SK-N-SH (cell line): ENCODE measurements around the gene C12orf75.

Source experiments
- CHD2 ChIP-seq: fragments of 150-350 bp; IDR thresholded peaks from 2 replicates; pipeline ENCODE4 v1.6.1; 2018; ENCODE audit warnings: low read length; ENCODE audit not compliant: partially characterized antibody
- CTCF ChIP-seq: fragments of 200-600 bp; sonication (generic); IDR thresholded peaks from 2 replicates; pipeline ENCODE4 v1.6.1; 2017; ENCODE audit warnings: antibody characterized with exemption, mild to moderate bottlenecking, moderate library complexity
- EP300 ChIP-seq, 2 experiments: IDR thresholded peaks; 2 replicates each; pipeline versions ENCODE4 v1.4.0 to v1.6.1; 2012; ENCODE audit warnings: borderline replicate concordance in 1 of 2, low read depth in 1 of 2, low read length in 1 of 2
- GATA2 ChIP-seq: sonication (generic); formaldehyde crosslinking; IDR thresholded peaks from 2 replicates; pipeline ENCODE4 v1.5.0; 2020; ENCODE audit warnings: mild to moderate bottlenecking, missing genetic modification reagents
- IRF3 ChIP-seq: fragments of 150-350 bp; IDR thresholded peaks from 2 replicates; pipeline ENCODE4 v1.6.1; 2016; ENCODE audit warnings: mild to moderate bottlenecking, low read depth, low read length
- NFIC ChIP-seq: IDR thresholded peaks from 2 replicates; pipeline ENCODE4 v1.4.0; 2012; ENCODE audit warnings: borderline replicate concordance
- NRF1 ChIP-seq: IDR thresholded peaks from 2 replicates; pipeline ENCODE4 v1.6.1; 2012; ENCODE audit warnings: low read depth, mild to moderate bottlenecking, low read length
- PBX3 ChIP-seq: IDR thresholded peaks from 2 replicates; pipeline ENCODE4; 2012
- POLR2AphosphoS5 ChIP-seq: IDR thresholded peaks from 2 replicates; pipeline ENCODE4 v1.6.1; 2012; ENCODE audit warnings: low read depth, low read length
- RCOR1 ChIP-seq: fragments of 150-350 bp; IDR thresholded peaks from 2 replicates; pipeline ENCODE4 v1.6.1; 2017; ENCODE audit warnings: antibody characterized with exemption, low read length
- RFX5 ChIP-seq: IDR thresholded peaks from 2 replicates; pipeline ENCODE4 v1.6.1; 2012; ENCODE audit warnings: mild to moderate bottlenecking, improper control_type of control experiment, low read length

GRCh38 chr12:105289114-105289904 lies 41.2 kb upstream of the C12orf75 start:
- TF ChIP-seq NRF1 (no peak), PBX3 (no peak), CHD2 (no peak), POLR2AphosphoS5 (no peak), CTCF (no peak), NFIC (no peak), IRF3 (no peak), RCOR1 (no peak), EP300 (IDR thresholded peaks at IDR 0.05; ENCODE audit: borderline replicate concordance in 1 of 2, low read depth in 1 of 2, low read length in 1 of 2) (no peak), RFX5 (no peak), GATA2 (CRISPR knock-in tag) (no peak)
